ENCODE results near the gene CDH3.

The CDH3 gene

DNA sequence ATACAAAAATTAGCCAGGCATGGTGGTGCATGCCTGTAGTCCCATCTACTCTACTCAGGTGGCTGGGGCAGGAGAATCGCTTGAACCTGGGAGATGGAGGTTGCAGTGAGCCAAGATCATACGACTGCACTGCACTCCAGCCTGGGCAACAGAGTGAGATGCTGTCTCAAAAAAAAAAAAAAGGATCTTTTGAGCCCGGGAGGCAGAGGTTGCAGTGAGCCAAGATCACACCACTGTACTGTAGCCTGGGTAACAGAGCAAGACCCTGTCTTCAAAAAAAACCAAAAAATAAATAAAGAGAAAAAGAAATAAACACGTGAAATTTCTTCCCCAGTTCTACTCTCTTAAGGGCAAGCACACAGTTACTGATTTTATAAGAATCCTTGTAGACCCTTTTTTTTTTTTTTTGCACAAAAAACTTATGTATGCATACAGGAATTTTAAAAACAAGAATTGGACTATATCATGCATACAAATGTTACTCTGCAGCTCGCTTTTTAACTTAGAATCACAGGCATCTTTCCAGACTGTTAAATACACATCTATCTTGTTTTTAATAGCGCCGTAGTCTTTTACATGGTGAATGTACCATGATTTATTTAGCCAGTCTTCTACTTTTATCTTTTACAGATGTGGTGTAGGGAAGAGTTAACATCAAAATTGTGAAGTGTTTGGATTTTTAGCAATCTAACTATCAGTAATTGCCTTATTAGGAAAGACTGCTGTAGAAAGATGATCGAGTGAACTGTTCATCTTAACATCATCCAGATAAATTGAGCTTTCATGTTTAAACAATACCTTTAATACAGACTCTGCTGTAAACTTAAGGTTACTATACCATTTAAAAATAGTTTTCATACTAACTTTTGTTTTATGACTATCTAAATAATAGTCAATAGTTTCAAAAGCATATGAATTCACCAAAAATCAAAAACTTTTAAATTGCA lies 14.6 kb downstream of the CDH3 start:
- TF ChIP-seq, protein P1, sequence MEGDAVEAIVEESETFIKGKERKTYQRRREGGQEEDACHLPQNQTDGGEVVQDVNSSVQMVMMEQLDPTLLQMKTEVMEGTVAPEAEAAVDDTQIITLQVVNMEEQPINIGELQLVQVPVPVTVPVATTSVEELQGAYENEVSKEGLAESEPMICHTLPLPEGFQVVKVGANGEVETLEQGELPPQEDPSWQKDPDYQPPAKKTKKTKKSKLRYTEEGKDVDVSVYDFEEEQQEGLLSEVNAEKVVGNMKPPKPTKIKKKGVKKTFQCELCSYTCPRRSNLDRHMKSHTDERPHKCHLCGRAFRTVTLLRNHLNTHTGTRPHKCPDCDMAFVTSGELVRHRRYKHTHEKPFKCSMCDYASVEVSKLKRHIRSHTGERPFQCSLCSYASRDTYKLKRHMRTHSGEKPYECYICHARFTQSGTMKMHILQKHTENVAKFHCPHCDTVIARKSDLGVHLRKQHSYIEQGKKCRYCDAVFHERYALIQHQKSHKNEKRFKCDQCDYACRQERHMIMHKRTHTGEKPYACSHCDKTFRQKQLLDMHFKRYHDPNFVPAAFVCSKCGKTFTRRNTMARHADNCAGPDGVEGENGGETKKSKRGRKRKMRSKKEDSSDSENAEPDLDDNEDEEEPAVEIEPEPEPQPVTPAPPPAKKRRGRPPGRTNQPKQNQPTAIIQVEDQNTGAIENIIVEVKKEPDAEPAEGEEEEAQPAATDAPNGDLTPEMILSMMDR (IDR thresholded peaks at IDR 0.05; ENCODE audit: low read depth, low read length, missing control alignments), result no peak
- H3K4me3 ChIP-seq (ENCODE audit: low read depth, low read length), result no peak overlapping the region
- DNase-seq (ENCODE audit: low read depth), result no peak

DNA sequence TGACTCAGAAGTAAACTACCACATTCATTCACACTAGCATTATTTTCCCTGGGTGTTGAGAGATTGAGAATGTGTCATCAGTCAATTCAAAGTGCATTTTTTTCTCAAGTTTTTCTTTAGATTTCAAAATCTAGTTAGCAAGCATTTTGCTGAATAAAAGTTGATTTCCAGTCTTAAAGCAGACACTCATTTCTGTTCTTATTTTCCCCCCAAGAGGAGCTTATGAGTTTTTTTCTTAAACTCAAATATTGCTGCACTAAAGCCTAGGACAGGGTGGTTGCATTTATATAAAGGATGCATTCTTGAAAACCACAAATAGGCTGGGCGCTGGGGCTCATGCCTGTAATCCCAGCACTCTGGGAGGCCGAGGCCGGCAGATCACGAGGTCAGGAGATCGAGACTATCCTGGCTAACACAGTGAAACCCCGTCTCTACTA lies 15.3 kb downstream of the CDH3 start:
- no peak for DNase-seq (ENCODE audit: low read depth)
- TF ChIP-seq, protein P1 (IDR thresholded peaks at IDR 0.05; ENCODE audit: low read depth, low read length, missing control alignments), result no peak
- no peak overlapping the region for H3K4me3 ChIP-seq (ENCODE audit: low read depth, low read length)

DNA sequence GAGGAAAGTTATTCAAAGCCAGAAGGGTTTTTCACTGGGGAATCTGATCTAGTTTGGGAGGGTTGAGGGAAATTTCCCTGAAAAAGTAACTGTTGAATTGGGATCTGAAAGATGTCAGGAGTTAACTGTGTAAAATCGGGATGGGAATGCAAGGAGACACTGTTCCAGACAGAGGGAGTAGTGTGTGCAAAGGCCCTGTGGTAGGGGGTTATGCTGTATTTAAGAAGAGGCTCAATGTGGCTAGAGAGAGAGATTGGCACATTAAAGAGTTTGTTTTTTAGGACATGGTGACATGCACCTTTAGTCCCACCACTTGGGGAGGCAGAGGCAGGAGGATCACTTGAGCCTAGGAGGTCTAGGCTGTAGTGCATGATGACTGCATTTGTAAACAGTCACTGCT lies 16.9 kb downstream of the CDH3 start:
- no peak for DNase-seq (ENCODE audit: low read depth)
- no peak overlapping the region for H3K4me3 ChIP-seq (ENCODE audit: low read depth, low read length)
- TF ChIP-seq, protein P1 (IDR thresholded peaks at IDR 0.05; ENCODE audit: low read depth, low read length, missing control alignments), result no peak

DNA sequence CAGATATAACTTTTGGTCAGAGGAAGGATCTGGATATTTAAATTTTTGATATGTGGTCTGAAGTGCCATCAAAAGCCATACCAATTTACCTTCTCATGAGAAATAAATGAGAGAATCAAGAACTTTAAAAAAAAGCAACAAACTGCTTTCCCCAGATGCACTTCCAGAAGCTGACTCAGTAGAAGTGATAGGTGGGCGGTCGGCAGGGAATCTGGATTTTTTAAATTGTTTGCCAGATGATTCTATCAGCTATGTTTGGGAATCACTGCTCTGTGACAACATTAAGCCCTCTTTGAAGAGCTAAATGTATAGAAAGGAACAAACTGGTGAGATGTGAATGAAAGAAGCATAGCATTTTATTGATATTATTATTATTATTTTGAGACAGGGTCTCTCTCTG lies 19.2 kb downstream of the CDH3 start:
- DNase-seq (ENCODE audit: low read depth), result no peak
- TF ChIP-seq, protein P1 (IDR thresholded peaks at IDR 0.05; ENCODE audit: low read depth, low read length, missing control alignments), result no peak
- H3K4me3 ChIP-seq (ENCODE audit: low read depth, low read length), result no peak overlapping the region

DNA sequence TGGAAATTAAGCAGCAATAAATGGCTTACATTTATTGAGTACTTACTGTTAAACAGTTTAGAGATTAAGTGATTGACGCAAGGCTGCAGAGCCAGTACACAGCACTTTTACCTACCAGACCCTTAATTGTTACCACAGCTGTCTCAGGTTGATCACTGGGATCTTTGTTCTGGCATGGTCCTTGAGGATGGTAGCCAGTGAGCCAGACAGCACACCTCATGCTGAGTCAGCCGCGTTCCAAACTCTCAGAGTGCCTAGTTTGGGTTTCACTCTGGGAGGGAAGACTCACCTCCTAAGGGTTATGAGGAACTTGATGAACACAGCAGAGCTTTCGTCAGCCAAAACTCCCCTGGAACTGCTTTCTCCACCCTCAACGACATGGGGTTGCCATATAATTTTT lies 20.4 kb downstream of the CDH3 start:
- no peak overlapping the region for H3K4me3 ChIP-seq (ENCODE audit: low read depth, low read length)
- DNase-seq (ENCODE audit: low read depth), result no peak
- TF ChIP-seq, protein P1 (IDR thresholded peaks at IDR 0.05; ENCODE audit: low read depth, low read length, missing control alignments), result no peak

DNA sequence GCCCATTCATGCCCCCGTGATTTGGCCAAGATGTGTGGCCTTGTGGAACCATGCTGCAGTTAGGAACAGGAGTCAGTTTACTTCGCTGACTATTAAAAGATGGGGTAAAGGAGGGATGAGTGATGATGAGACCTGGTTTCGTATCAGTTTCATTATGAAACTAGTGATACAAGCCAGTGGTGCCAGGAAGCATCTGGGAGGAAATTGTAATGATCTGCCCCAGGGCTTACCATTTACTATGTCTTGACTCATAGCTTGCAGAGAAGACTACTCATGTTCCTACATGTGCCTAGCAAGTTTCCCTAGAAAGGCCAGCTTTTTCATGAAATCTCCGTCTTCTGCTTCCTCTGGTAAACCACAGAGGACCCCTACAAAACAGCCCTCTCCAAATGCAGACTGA lies 23.2 kb downstream of the CDH3 start:
- H3K4me3 ChIP-seq (ENCODE audit: low read depth, low read length), result no peak overlapping the region
- DNase-seq (ENCODE audit: low read depth), result peak; percentile 19
- TF ChIP-seq, protein P1 (IDR thresholded peaks at IDR 0.05; ENCODE audit: low read depth, low read length, missing control alignments), result no peak

Data from GM12864 (cell line).